Large intestine (tissue), 3 donors: ENCODE results near the gene ADGRV1. TPM values are rescaled to one million over a fixed set of nuclear protein-coding genes. Genes with fewer than 3 reads are reported as not detected.
"Not testable (repeated sequence)": the region's sequence is repeated elsewhere in the genome, so short reads cannot be mapped to it uniquely, and the experiment has no call there.

Experiments used
- DNase-seq, 2 donors: peaks; one replicate each; pipeline versions ENCODE4 v3.0.0 to v3.0.0-alpha.2; 2013
- H3K27ac ChIP-seq: one replicate; pipeline ENCODE4 v1.5.1; 2013; ENCODE audit warnings: low read length
- H3K27me3 ChIP-seq: 2 replicates; pipeline ENCODE4 v1.6.1; 2013; ENCODE audit warnings: low read length; ENCODE audit not compliant: control insufficient read depth, insufficient read depth
- H3K36me3 ChIP-seq: 2 replicates; pipeline ENCODE4 v1.6.1; 2013; ENCODE audit warnings: low read length; ENCODE audit not compliant: control insufficient read depth, insufficient read depth
- H3K4me1 ChIP-seq: one replicate; pipeline ENCODE4 v1.6.1; 2013; ENCODE audit warnings: low read length; ENCODE audit not compliant: control insufficient read depth, insufficient read depth
- H3K4me3 ChIP-seq: one replicate; pipeline ENCODE4 v1.5.1; 2013; ENCODE audit warnings: low read length
- H3K9me3 ChIP-seq: one replicate; pipeline ENCODE4 v1.6.1; 2013; ENCODE audit warnings: mild to moderate bottlenecking, low read depth, low read length, moderate library complexity; ENCODE audit not compliant: control insufficient read depth
- WGBS: methylation state at CpG from one replicate; pipeline ENCODE4 v1.1.5; 2013; ENCODE audit warnings: low lambda C conversion rate; ENCODE audit not compliant: insufficient coverage; 5-methylcytosine and 5-hydroxymethylcytosine counted together
- polyA plus RNA-seq: library from polyadenylated mRNA; unstranded; fragments of 120-200 nt; gene quantifications from one replicate; pipeline ENCODE4 v1.2.1, GENCODE V29; 2013

Gene ADGRV1
- polyA plus RNA-seq, 1 donor: 3.0 TPM

DNA sequence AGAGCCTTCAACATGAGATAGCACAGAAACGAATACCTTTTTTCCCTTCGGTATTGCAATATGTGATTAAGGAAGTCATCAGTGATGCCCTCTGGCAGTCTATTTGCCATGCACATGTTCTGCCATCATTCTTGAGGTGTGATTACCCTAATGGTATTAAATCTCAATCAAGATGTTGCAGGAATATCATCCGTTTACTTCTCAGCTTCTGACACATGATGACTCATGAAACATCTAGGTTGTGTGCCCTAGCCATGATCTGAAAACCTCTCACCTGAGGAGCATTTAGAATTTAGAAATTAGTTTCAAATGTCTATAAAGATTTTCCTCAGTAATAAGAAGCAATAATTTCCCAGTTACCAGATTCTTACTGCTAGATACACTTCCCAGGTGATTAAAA is 209.1 kb downstream of the ADGRV1 start:
- Histone ChIP-seq H3K36me3 (no peaks in the 10 kb centered on the region), H3K27me3 (no peaks in the 10 kb centered on the region), H3K9me3 (no peaks in the 10 kb centered on the region), H3K4me1 (no peaks in the 10 kb centered on the region), H3K27ac (no peak overlapping the region), H3K4me3 (no peak overlapping the region)
- WGBS: 100% methylated on average over 2 of the region's 3 CpGs
- DNase-seq: no peak

DNA sequence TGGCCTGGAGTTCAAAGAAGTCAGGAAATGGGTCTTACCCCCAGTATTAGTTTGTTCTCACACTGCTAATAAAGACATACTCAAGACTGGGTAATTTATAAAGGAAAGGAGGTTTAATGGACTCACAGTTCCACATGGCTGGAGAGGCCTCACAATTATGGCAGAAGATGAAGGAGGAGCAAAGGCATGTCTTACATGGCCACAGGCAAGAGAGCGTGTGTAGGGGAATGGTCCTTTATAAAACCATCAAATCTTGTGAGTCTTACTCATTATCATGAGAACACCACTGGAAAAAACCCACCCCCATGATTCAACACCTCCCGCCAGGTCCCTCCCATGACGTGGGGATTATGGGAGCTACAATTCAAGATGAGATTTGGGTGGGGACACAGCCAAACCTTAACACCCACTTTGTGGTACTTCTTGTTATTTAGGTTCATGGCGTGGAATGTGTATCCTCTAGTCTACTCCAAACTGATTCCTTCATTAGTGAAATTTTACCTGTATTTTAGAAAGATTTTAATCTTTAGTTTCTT is 211.5 kb downstream of the ADGRV1 start:
- 90% methylated on average over 2 of the region's 4 CpGs for WGBS
- H3K36me3 ChIP-seq, DNase-seq, H3K27me3 ChIP-seq, H3K27ac ChIP-seq, H3K9me3 ChIP-seq, H3K4me3 ChIP-seq, H3K4me1 ChIP-seq: not testable (repeated sequence)

DNA sequence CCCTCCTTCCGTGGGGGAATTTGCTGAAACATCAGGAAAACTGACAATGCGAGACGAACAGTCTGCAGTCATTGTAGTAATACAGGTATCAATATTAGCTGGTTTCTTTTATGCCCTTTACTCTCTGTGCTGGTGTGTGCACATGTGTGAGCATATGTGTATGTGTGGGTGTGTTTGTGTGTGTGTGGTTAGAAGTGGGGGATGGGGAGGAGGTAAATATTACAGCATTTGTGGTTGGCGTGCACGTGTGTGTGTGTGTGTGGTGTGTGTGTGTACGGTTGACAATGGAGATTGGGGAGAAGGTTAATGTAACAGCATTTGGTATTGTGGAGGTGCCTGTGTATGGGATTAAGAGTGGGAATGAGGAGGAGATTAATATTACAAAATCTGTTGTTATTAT is 219.4 kb downstream of the ADGRV1 start:
- Histone ChIP-seq H3K27me3 (no peaks in the 10 kb centered on the region), H3K9me3 (no peaks in the 10 kb centered on the region), H3K4me3 (no peak overlapping the region), H3K36me3 (no peaks in the 10 kb centered on the region), H3K4me1 (no peaks in the 10 kb centered on the region), H3K27ac (no peak overlapping the region)
- no peak for DNase-seq
- WGBS: 93% methylated on average over 3 of the region's 6 CpGs

DNA sequence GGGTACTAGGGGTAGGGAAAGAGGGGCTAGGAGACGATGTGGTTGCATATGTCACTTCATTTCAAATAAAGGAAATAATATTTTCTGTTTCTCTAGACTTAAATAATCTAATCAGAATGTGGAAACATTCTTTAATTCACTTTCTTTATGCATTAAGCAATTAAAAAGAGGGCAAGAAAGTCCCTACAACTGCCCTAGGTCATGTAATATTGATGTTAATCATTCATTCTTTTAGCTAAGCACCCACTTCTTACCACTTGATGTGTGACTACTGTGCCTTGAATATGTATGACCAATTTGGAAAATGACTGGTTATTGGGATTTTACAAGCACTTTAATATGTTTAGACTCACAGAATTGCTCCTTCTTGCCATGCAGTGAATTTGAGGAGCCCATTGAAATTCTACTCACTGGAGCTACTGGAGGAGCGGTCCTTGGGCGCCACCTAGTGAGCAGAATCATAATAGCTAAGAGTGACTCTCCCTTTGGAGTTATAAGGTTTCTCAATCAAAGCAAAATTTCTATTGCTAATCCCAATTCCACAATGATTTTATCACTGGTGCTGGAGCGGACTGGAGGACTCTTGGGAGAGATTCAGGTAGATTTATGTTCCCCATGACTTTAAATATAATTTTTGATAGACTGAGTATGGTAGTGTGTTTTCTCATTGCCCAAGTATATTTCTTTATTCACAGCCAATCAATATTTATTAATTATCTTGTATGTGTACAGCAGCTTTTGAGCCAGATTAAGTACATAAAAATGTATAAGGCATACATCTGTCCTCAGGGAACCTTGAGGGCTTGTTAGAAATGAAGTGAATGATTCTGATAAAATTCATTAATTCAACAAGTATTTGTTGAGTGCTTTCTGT is 225.1 kb downstream of the ADGRV1 start:
- H3K27me3 ChIP-seq: no peaks in the 10 kb centered on the region
- peak; percentile 25 to 27 for DNase-seq
- no peaks in the 10 kb centered on the region for H3K4me1 ChIP-seq
- no peaks in the 10 kb centered on the region for H3K36me3 ChIP-seq
- no peak overlapping the region for H3K27ac ChIP-seq
- 100% methylated on average over 1 of the region's 4 CpGs for WGBS
- no peaks in the 10 kb centered on the region for H3K9me3 ChIP-seq
- no peak overlapping the region for H3K4me3 ChIP-seq

DNA sequence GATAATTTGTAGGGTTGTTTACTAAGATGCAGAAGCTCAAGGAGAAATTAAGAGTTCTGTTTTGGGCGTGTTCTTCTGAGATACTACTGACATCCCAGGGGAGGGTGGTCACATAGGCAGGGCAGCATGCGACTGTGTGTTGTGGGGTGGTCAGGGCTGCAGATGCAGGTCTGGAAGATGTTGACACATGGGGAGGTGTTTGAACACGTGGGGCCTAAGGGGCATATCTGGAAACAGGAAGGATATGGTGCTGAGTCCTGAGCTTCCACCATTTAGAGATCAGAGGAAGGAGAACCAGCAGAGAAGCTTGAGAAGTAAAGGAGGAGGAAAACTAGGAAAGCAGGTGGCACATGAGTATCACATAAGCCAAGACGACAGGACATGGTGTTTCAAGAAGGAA is 228.2 kb downstream of the ADGRV1 start:
- Histone ChIP-seq H3K27ac (no peak overlapping the region), H3K27me3 (no peaks in the 10 kb centered on the region), H3K36me3 (no peaks in the 10 kb centered on the region), H3K4me3 (no peak overlapping the region), H3K4me1 (no peaks in the 10 kb centered on the region), H3K9me3 (no peaks in the 10 kb centered on the region)
- 100% methylated on average over 1 of the region's 4 CpGs for WGBS
- DNase-seq: no peak

DNA sequence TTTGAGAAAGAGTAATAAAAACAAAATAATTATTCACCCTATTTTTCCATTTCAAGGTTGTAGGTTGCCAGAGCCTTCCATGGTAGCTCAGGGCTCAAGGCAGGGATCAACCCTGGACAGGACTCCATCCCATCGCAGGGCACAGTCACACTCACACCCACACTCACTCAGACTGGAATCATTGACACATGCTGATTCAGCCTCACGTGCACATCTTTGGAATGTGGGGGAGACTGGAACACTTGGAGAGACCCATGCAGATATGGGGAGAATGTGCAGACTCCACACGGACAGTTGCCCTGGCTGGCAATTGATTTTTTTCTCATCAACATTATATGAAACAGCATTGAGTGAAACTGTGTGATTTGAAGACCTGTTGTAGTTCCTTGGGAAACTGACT is 234.1 kb downstream of the ADGRV1 start:
- Histone ChIP-seq H3K27me3 (no peaks in the 10 kb centered on the region), H3K36me3 (no peaks in the 10 kb centered on the region), H3K9me3 (no peaks in the 10 kb centered on the region), H3K4me3 (no peak overlapping the region), H3K27ac (no peak overlapping the region), H3K4me1 (no peaks in the 10 kb centered on the region)
- no CpG with 5 or more reads among the region's 3 CpGs for WGBS
- no peak for DNase-seq

DNA sequence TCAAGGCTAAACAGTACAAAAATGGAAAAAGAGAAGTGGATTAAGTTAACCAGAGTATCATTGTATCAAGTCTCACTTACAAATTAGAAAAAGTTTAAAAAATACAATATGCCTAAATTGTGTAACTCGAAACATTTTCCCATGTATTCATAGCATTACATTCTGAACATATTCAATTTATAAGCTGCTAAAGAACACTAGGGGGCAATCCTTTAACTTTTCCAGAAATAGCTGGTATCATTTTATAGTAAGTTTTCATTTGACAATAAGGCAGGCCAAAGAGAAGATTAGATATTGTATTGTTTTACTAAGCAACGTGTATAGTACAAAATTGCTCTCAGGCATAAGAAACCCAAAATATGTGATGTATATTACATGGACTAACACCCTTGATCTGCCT is 234.6 kb downstream of the ADGRV1 start:
- Histone ChIP-seq H3K36me3 (no peaks in the 10 kb centered on the region), H3K9me3 (no peaks in the 10 kb centered on the region), H3K27me3 (no peaks in the 10 kb centered on the region), H3K4me1 (no peaks in the 10 kb centered on the region), H3K4me3 (no peak overlapping the region), H3K27ac (no peak overlapping the region)
- no CpG with 5 or more reads among the region's 2 CpGs for WGBS
- DNase-seq: no peak

DNA sequence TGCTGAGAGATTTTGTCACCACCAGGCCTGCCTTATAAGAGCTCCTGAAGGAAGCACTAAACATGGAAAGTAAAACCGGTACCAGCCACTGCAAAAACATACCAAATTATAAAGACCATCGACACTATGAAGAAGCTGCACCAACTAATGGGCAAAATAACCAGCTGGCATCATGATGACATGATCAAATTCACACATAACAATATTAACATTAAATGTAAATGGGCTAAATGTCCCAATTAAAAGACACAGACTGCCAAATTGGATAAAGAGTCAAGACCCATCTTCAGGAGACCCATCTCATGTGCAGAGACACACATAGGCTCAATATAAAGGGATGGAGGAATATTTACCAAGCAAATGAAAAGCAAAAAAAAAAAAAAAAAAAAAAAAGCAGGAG is 238.3 kb downstream of the ADGRV1 start:
- not testable (repeated sequence) for H3K4me1 ChIP-seq, H3K4me3 ChIP-seq, H3K27me3 ChIP-seq, H3K27ac ChIP-seq, DNase-seq, H3K9me3 ChIP-seq, H3K36me3 ChIP-seq
- no CpG with 5 or more reads among the region's 2 CpGs for WGBS

DNA sequence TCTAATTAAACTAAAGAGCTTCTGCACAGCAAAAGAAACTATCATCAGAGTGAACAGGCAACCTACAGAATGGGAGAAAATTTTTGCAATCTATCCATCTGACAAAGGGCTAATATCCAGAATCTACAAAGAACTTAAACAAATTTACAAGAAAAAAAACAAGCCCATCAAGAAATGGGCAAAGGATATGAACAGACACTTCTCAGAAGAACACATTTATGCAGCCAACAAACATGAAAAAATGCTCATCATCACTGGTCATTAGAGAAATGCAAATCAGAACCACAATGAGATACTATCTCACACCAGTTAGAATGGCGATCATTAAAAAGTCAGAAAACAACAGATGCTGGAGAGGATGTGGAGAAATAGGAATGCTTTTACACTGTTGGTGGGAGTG is 241.5 kb downstream of the ADGRV1 start:
- no CpG with 5 or more reads among the region's 1 CpG for WGBS
- H3K4me1 ChIP-seq, H3K36me3 ChIP-seq, H3K27ac ChIP-seq, H3K9me3 ChIP-seq, DNase-seq, H3K27me3 ChIP-seq, H3K4me3 ChIP-seq: not testable (repeated sequence)

DNA sequence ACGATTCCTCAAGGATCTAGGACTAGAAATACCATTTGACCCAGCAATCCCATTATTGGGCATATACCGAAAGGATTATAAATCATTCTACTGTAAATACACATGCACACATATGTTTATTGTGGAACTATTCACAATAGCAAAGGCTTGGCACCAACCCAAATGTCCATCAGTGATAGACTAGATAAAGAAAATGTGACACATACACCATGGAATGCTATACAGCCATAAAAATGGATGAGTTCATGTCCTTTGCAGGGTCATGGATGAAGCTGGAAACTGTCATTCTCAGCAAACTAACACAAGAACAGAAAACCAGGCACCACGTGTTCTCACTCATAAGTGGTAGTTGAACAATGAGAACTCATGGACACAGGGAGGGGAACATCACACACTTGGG is 241.9 kb downstream of the ADGRV1 start:
- not testable (repeated sequence) for DNase-seq, H3K27me3 ChIP-seq, H3K4me1 ChIP-seq, H3K36me3 ChIP-seq, H3K27ac ChIP-seq, H3K9me3 ChIP-seq, H3K4me3 ChIP-seq
- WGBS: no CpG with 5 or more reads among the region's 3 CpGs
